Adrenal gland (tissue), 12 donors: Measurements from ENCODE around the gene CCDC93. TPM values are rescaled to one million over a fixed set of nuclear protein-coding genes. Genes with fewer than 3 reads are reported as not detected.

Source experiments
- DNase-seq, 7 donors: peaks; one replicate each; pipeline ENCODE4 v3.0.0-alpha.2; 2019 to 2020
- H3K27ac ChIP-seq, 5 donors: fragments of 200-600 bp; sonication (generic) in 4 of 5; 1 replicate in 3 of 5; 2 replicates in 2 of 5; pipeline versions ENCODE4 v1.5.1 to v1.8.0; 2016 to 2020; ENCODE audit warnings: mild to moderate bottlenecking in 1 of 5
- H3K27me3 ChIP-seq: fragments of 200-600 bp; 2 replicates; pipeline ENCODE4 v1.8.0; 2021
- H3K36me3 ChIP-seq, 2 donors: fragments of 200-600 bp; replicated peaks in 1 of 2; 1 replicate in 1 of 2; 2 replicates in 1 of 2; pipeline versions ENCODE4 v1.5.1 to v1.8.0; 2018 to 2022
- H3K4me1 ChIP-seq, 2 donors: fragments of 200-600 bp; replicated peaks in 1 of 2; 1 replicate in 1 of 2; 2 replicates in 1 of 2; pipeline versions ENCODE4 v1.5.1 to v1.8.0; 2018 to 2021
- H3K4me3 ChIP-seq, 4 donors: fragments of 200-600 bp; sonication (generic) in 3 of 4; one replicate each; pipeline ENCODE4 v1.5.1; 2016 to 2018
- H3K9me3 ChIP-seq, 3 donors: fragments of 200-600 bp; sonication (generic) in 1 of 3; replicated peaks in 1 of 3; 1 replicate in 2 of 3; 2 replicates in 1 of 3; pipeline versions ENCODE4 v1.5.1 to v1.8.0; 2016 to 2021
- CTCF ChIP-seq, 6 experiments: fragments of 450-650 bp in 4 of 6; fragments of 200-600 bp in 2 of 6; sonication (generic) in 1 of 6; IDR thresholded peaks; 1 replicate in 5 of 6; 2 replicates in 1 of 6; pipeline versions ENCODE4 v1.5.1 to v1.8.0; 2016 to 2021; ENCODE audit warnings: antibody characterized with exemption in 6 of 6, mild to moderate bottlenecking in 2 of 6, moderate library complexity in 1 of 6
- POLR2A ChIP-seq, 2 donors: fragments of 450-650 bp; IDR thresholded peaks; one replicate each; pipeline ENCODE4 v1.6.1; 2017; ENCODE audit warnings: antibody characterized with exemption in 2 of 2, mild to moderate bottlenecking in 2 of 2, moderate library complexity in 1 of 2
- WGBS, 4 donors: extraction: QIAGEN DNeasy Blood & Tissue Kit in 2 of 4; methylation state at CpG; one replicate each; pipeline versions ENCODE4 v1.1.5 to v1.1.7; 2013 to 2017; 5-methylcytosine and 5-hydroxymethylcytosine counted together
- intact Hi-C, 2 donors: fragments of 100-400 bp; cut with DNase I; formaldehyde crosslinking; loops; one replicate each; pipeline versions ENCODE4 v1.14.1 to v1.15.0; 2022 to 2023
- polyA plus RNA-seq, 3 donors: library from polyadenylated mRNA; stranded (reverse); fragments of 200-250 nt in 2 of 3; fragments of 350-450 nt in 1 of 3; fragmentation: Illumina TruSeq in 1 of 3; extraction: RNeasy Lipid Tissue Mini Kit (QIAGEN cat#74804) in 1 of 3; gene quantifications; one replicate each; pipeline ENCODE4 v1.2.3, GENCODE V29; 2013 to 2014
- total RNA-seq, 9 donors: library from RNA; depleted of rRNA in 4 of 9; stranded (reverse); fragments of >200 nt in 4 of 9; fragments of 120-200 nt in 1 of 9; fragmentation: NEBNext Ultra II Directional in 1 of 9; extraction: Animal tissue kit (Norgen Biotek cat#: 25700) in 1 of 9; gene quantifications; one replicate each; pipeline versions ENCODE4 v1.1.0 to v1.2.4, GENCODE V29; 2013 to 2023
- donor health status: healthy with polysubstance abuse.
- donor health status: Bipolar disorder and iron deficiency.
- donor health status: DM: yes; HTN: yes; CAD: no.
- donor health status: DM: no; HTN: no; CAD: no.
- donor health status: DM: no; HTN: no; CAD: no.
- donor health status: DM: yes; HTN: yes; CAD: no.

CCDC93 gene
- total and polyA plus RNA-seq, 12 donors: 10.9 to 50.6 (median 33.8) TPM

- H3K4me1 ChIP-seq: no peaks in the 10 kb centered on the region
- DNase-seq: no peak
- 59 to 79% (median 69%) methylated on average over 2 of the region's 2 CpGs for WGBS, 4 donors
- H3K27me3 ChIP-seq: peaks cover 18% of the 10 kb centered on the region
- H3K36me3 ChIP-seq: no peaks in the 10 kb centered on the region
- H3K27ac ChIP-seq: no peak overlapping the region
- no peak overlapping the region for H3K4me3 ChIP-seq
- no peaks in the 10 kb centered on the region for H3K9me3 ChIP-seq
- intact Hi-C loops: no loop called here
- no peak for TF ChIP-seq POLR2A (IDR thresholded peaks at IDR 0.05)
- TF ChIP-seq CTCF (IDR thresholded peaks at IDR 0.05): no peak
These were observed 38.6 kb upstream of the CCDC93 start for GRCh38 chr2:118052474-118052873.

GRCh38 chr2:118051826-118052358, 38.0 kb upstream of the CCDC93 start:
- intact Hi-C loops: no loop called here
- TF ChIP-seq CTCF (IDR thresholded peaks at IDR 0.05) (no peak), POLR2A (IDR thresholded peaks at IDR 0.05) (no peak)

GRCh38 chr2:118050974-118051373, 37.1 kb upstream of the CCDC93 start:
- H3K9me3 ChIP-seq: no peaks in the 10 kb centered on the region
- no peak overlapping the region for H3K27ac ChIP-seq
- no peak for TF ChIP-seq CTCF (IDR thresholded peaks at IDR 0.05)
- no peak for DNase-seq
- intact Hi-C loops: no loop called here
- no peaks in the 10 kb centered on the region for H3K4me1 ChIP-seq
- H3K27me3 ChIP-seq: peaks cover 18% of the 10 kb centered on the region
- WGBS, 4 donors: 68 to 89% (median 73%) methylated on average over 2 of the region's 2 CpGs
- H3K4me3 ChIP-seq: no peak overlapping the region
- H3K36me3 ChIP-seq: no peaks in the 10 kb centered on the region

More at GRCh38 chr2:118051826-118052358, 38.0 kb upstream of the CCDC93 start:
- Histone ChIP-seq H3K27ac (no peak overlapping the region), H3K9me3 (no peaks in the 10 kb centered on the region), H3K4me3 (no peak overlapping the region), H3K27me3 (peaks cover 18% of the 10 kb centered on the region), H3K36me3 (no peaks in the 10 kb centered on the region), H3K4me1 (no peaks in the 10 kb centered on the region)
- 80 to 86% (median 83%) methylated on average over 3 of the region's 3 CpGs for WGBS, 4 donors
- no peak for DNase-seq

- no peaks in the 10 kb centered on the region for H3K9me3 ChIP-seq
- H3K27ac ChIP-seq: no peak overlapping the region
- peaks cover 18% of the 10 kb centered on the region for H3K27me3 ChIP-seq
- H3K36me3 ChIP-seq: no peaks in the 10 kb centered on the region
- TF ChIP-seq POLR2A (IDR thresholded peaks at IDR 0.05) (no peak), CTCF (IDR thresholded peaks at IDR 0.05) (no peak)
- whole genome bisulfite sequencing, 4 donors: 33 to 42% (median 37%) methylated on average over 3 of the region's 3 CpGs
- intact Hi-C loops: no loop called here
- H3K4me3 ChIP-seq: no peak overlapping the region
- no peaks in the 10 kb centered on the region for H3K4me1 ChIP-seq
- no peak for DNase-seq
These were observed 36.5 kb upstream of the CCDC93 start for GRCh38 chr2:118050386-118050785.
